H1 (cell line): ENCODE measurements around the gene PTGES. TPM values are rescaled to one million over a fixed set of nuclear protein-coding genes. Genes with fewer than 3 reads are reported as not detected.

Source experiments
- BCL11A ChIP-seq, 2 experiments: IDR thresholded peaks; one replicate each; pipeline ENCODE4 v1.6.1; 2011; ENCODE audit warnings: low read depth in 2 of 2, low read length in 2 of 2, mild to moderate bottlenecking in 2 of 2
- BRCA1 ChIP-seq: IDR thresholded peaks from 2 replicates; pipeline ENCODE4 v1.6.1; 2012; ENCODE audit warnings: low read depth, low read length, improper control_type of control experiment
- CHD2 ChIP-seq: IDR thresholded peaks from 2 replicates; pipeline ENCODE4 v1.6.1; 2012; ENCODE audit warnings: low read length, improper control_type of control experiment
- CREB1 ChIP-seq: IDR thresholded peaks from 2 replicates; pipeline ENCODE4 v1.6.1; 2012; ENCODE audit warnings: inconsistent platforms
- SP4 ChIP-seq: IDR thresholded peaks from 2 replicates; pipeline ENCODE4 v1.6.1; 2012; ENCODE audit warnings: low read length, inconsistent platforms
- polyA plus RNA-seq, 7 experiments: library from polyadenylated mRNA; depleted of rRNA in 3 of 7; stranded (reverse) in 5 of 7; unstranded in 2 of 7; fragments of >200 nt in 5 of 7; fragments of 200-250 nt in 2 of 7; gene quantifications; 1 replicate in 5 of 7; 2 replicates in 1 of 7; 4 replicates in 1 of 7; pipeline versions ENCODE4 v1.2.1 to v1.2.3, GENCODE V29; 2011 to 2013; ENCODE audit warnings: missing spikeins in 2 of 7, mixed read lengths in 2 of 7
- total RNA-seq: library from RNA; stranded (reverse); fragmentation: NEBNext Ultra II Directional; extraction: Animal tissue kit (Norgen Biotek cat#: 25700); gene quantifications from 2 replicates; pipeline ENCODE4 v1.2.1, GENCODE V29; 2021
- TF ChIP-seq, protein P1 (sequence below): IDR thresholded peaks from 2 replicates; pipeline ENCODE4 v1.6.1; 2012; ENCODE audit warnings: inconsistent platforms

Gene PTGES
- total and polyA plus RNA-seq, 2 of the 8 experiments (the other 6 are each of a cell fraction or from before 2014, with no cell fraction given): 3.2 to 5.1 TPM

DNA sequence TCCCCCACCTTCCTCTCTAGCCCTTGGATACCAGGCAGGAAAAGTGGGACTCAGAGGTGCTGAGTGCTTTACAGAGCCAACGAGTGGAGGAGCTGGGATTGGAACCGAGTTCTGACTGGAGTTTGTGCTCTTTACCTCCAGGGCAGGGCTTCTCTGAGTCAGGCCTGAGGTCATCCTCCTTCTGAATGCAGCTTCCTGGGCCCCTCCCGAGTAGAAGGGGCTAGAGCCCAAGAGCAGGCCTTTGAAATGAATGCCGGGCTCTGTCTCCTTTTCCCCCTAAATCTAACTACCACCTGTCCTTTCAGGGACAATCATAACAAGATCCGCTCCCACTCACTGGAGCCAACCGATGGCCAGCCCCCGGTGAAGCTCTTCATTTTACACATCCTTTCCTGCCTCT is 12.7 kb downstream of the PTGES start (continued):
- TF ChIP-seq, protein P1, sequence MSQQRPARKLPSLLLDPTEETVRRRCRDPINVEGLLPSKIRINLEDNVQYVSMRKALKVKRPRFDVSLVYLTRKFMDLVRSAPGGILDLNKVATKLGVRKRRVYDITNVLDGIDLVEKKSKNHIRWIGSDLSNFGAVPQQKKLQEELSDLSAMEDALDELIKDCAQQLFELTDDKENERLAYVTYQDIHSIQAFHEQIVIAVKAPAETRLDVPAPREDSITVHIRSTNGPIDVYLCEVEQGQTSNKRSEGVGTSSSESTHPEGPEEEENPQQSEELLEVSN: no peak
- TF ChIP-seq CHD2 (no peak), SP4 (no peak), BCL11A (IDR thresholded peaks at IDR 0.05; ENCODE audit: low read depth in 2 of 2, low read length in 2 of 2) (no peak), CREB1 (no peak), BRCA1 (no peak)
